Caco-2 (cell line): ENCODE data around the gene SMYD3. TPM values are rescaled to one million over a fixed set of nuclear protein-coding genes. Genes with fewer than 3 reads are reported as not detected.

Source experiments
- BruUV-seq: library from RNA; stranded (reverse); fragments of 400-500 nt; replicated peaks from 2 replicates; lab custom pipeline; 2021; lab: Mats Ljungman, UMichigan
- CTCF ChIA-PET: fragments of 300-600 bp; sonication (Branson Sonifier 250); formaldehyde crosslinking; loops from one replicate; lab custom pipeline; 2022; ENCODE audit warnings: antibody characterized with exemption; lab: Charles Lee
- POLR2A ChIA-PET: fragments of 300-600 bp; sonication (Branson Sonifier 250); formaldehyde crosslinking; loops from one replicate; lab custom pipeline; 2022; ENCODE audit warnings: antibody characterized with exemption; lab: Charles Lee
- DNase-seq, 2 experiments: peaks; one replicate each; pipeline versions ENCODE4 v3.0.0 to v3.0.0-alpha.2; 2020 to 2022
- H3K27me3 ChIP-seq: replicated peaks from 2 replicates; pipeline ENCODE4 v1.6.0; 2011; ENCODE audit warnings: low read length; ENCODE audit not compliant: control insufficient read depth, insufficient read depth
- H3K36me3 ChIP-seq: 2 replicates; pipeline ENCODE4 v1.5.1; 2011; ENCODE audit warnings: low read length; ENCODE audit not compliant: control insufficient read depth, insufficient read depth
- H3K4me1 ChIP-seq: fragments of 250-450 bp; sonication (Bioruptor Pico); 2 replicates; pipeline ENCODE4 v1.5.1; 2020; ENCODE audit warnings: mild to moderate bottlenecking
- H3K4me3 ChIP-seq: 2 replicates; pipeline ENCODE4 v1.5.1; 2011; ENCODE audit warnings: low read depth, mild to moderate bottlenecking, control low read depth, low read length
- H3K9me3 ChIP-seq: fragments of 250-450 bp; sonication (Bioruptor Pico); 2 replicates; pipeline ENCODE4 v1.5.1; 2020; ENCODE audit warnings: mild to moderate bottlenecking, moderate library complexity
- H3K27ac Mint-ChIP-seq: one replicate; pipeline ENCODE4 v1.8.0; 2022; ENCODE audit warnings: mixed read lengths; ENCODE audit not compliant: unreplicated experiment
- H3K27me3 Mint-ChIP-seq: one replicate; pipeline ENCODE4 v1.8.0; 2022; ENCODE audit warnings: mixed read lengths; ENCODE audit not compliant: insufficient read depth, unreplicated experiment
- H3K36me3 Mint-ChIP-seq: one replicate; pipeline ENCODE4 v1.8.0; 2022; ENCODE audit warnings: mild to moderate bottlenecking, mixed read lengths; ENCODE audit not compliant: insufficient read depth, unreplicated experiment
- H3K4me1 Mint-ChIP-seq: one replicate; pipeline ENCODE4 v1.8.0; 2022; ENCODE audit warnings: low read depth, mixed read lengths; ENCODE audit not compliant: unreplicated experiment
- H3K4me3 Mint-ChIP-seq: one replicate; pipeline ENCODE4 v1.8.0; 2022; ENCODE audit warnings: mild to moderate bottlenecking, moderate library complexity, mixed read lengths; ENCODE audit not compliant: unreplicated experiment
- H3K9me3 Mint-ChIP-seq: one replicate; pipeline ENCODE4 v1.8.0; 2022; ENCODE audit warnings: mixed read lengths; ENCODE audit not compliant: unreplicated experiment
- CTCF ChIP-seq, 2 experiments: fragments of 200-600 bp in 1 of 2; IDR thresholded peaks; 1 replicate in 1 of 2; 2 replicates in 1 of 2; pipeline versions ENCODE4 v1.5.1 to v1.8.0; 2011 to 2022; ENCODE audit warnings: antibody characterized with exemption in 1 of 2, control low read depth in 1 of 2, inconsistent platforms in 1 of 2, low read depth in 1 of 2, low read length in 1 of 2, mild to moderate bottlenecking in 1 of 2, moderate library complexity in 1 of 2; ENCODE audit not compliant: insufficient read depth in 1 of 2, severe bottlenecking in 1 of 2, unreplicated experiment in 1 of 2
- intact Hi-C: fragments of 100-400 bp; cut with micrococcal nuclease; formaldehyde crosslinking; loops from one replicate; pipeline ENCODE4 v1.10.0; 2022; ENCODE audit not compliant: unreplicated experiment
- total RNA-seq: library from RNA; stranded (reverse); gene quantifications from 2 replicates; pipeline ENCODE4 v1.2.3, GENCODE V29; 2022

The SMYD3 gene
- total RNA-seq, 1 experiment from 2014 or later: 33.0 TPM

GRCh38 chr1:245872475-245872874 is 634.6 kb downstream of the SMYD3 start:
- Mint-ChIP-seq H3K4me1 (peaks cover 11% of the 10 kb centered on the region), H3K36me3 (no peaks in the 10 kb centered on the region), H3K9me3 (no peaks in the 10 kb centered on the region), H3K27me3 (no peaks in the 10 kb centered on the region), H3K4me3 (no peak overlapping the region), H3K27ac (no peak overlapping the region)
- POLR2A ChIA-PET: no interaction called here
- Histone ChIP-seq H3K4me3 (no peak overlapping the region), H3K4me1 (peaks cover 15% of the 10 kb centered on the region), H3K27me3 (no peaks in the 10 kb centered on the region), H3K9me3 (no peaks in the 10 kb centered on the region), H3K36me3 (no peaks in the 10 kb centered on the region)
- CTCF ChIA-PET: interaction anchor here (0.7 kb wide), 1 partner anchor 14 kb away, joined by 4 read pairs; no protein-coding TSS in a partner anchor
- TF ChIP-seq CTCF (IDR thresholded peaks at IDR 0.05; ENCODE audit: insufficient read depth in 1 of 2, low read depth in 1 of 2, low read length in 1 of 2, severe bottlenecking in 1 of 2, unreplicated experiment in 1 of 2): no peak
- no peak for DNase-seq
- no TSS peak for BruUV-seq
- intact Hi-C loops: no loop called here

- H3K27me3 Mint-ChIP-seq: no peaks in the 10 kb centered on the region
- ChIA-PET CTCF (no interaction called here), POLR2A (no interaction called here)
- no peak for TF ChIP-seq CTCF (IDR thresholded peaks at IDR 0.05; ENCODE audit: insufficient read depth in 1 of 2, low read depth in 1 of 2, low read length in 1 of 2, severe bottlenecking in 1 of 2, unreplicated experiment in 1 of 2)
- intact Hi-C loops: no loop called here
- no peaks in the 10 kb centered on the region for H3K9me3 ChIP-seq
- H3K4me1 Mint-ChIP-seq: peaks cover 11% of the 10 kb centered on the region
- DNase-seq: no peak
- peaks cover 12% of the 10 kb centered on the region for H3K4me1 ChIP-seq
- H3K36me3 ChIP-seq: no peaks in the 10 kb centered on the region
- H3K27me3 ChIP-seq: no peaks in the 10 kb centered on the region
- no peaks in the 10 kb centered on the region for H3K36me3 Mint-ChIP-seq
- H3K4me3 ChIP-seq: no peak overlapping the region
- H3K4me3 Mint-ChIP-seq: no peak overlapping the region
- no peaks in the 10 kb centered on the region for H3K9me3 Mint-ChIP-seq
- H3K27ac Mint-ChIP-seq: no peak overlapping the region
- no TSS peak for BruUV-seq
These were observed 635.2 kb downstream of the SMYD3 start for GRCh38 chr1:245871915-245872314.

GRCh38 chr1:245871191-245871590 is 635.9 kb downstream of the SMYD3 start:
- Histone ChIP-seq H3K4me1 (peaks cover 5% of the 10 kb centered on the region; the same call in 1 of the 2 replicates), H3K27me3 (no peaks in the 10 kb centered on the region), H3K36me3 (no peaks in the 10 kb centered on the region), H3K4me3 (no peak overlapping the region), H3K9me3 (no peaks in the 10 kb centered on the region)
- DNase-seq: no peak
- ChIA-PET CTCF (no interaction called here), POLR2A (no interaction called here)
- Mint-ChIP-seq H3K4me3 (no peak overlapping the region), H3K4me1 (peaks cover 11% of the 10 kb centered on the region), H3K27ac (no peak overlapping the region), H3K27me3 (no peaks in the 10 kb centered on the region), H3K9me3 (no peaks in the 10 kb centered on the region), H3K36me3 (no peaks in the 10 kb centered on the region)
- intact Hi-C loops: no loop called here
- TF ChIP-seq CTCF (IDR thresholded peaks at IDR 0.05; ENCODE audit: insufficient read depth in 1 of 2, low read depth in 1 of 2, low read length in 1 of 2, severe bottlenecking in 1 of 2, unreplicated experiment in 1 of 2): no peak
- BruUV-seq: no TSS peak
